Endothelial cell of umbilical vein (primary cell): Measurements from ENCODE around the gene DEPDC5.

Source experiments
- EZH2 ChIP-seq: IDR thresholded peaks from 2 replicates; pipeline ENCODE4 v1.6.1; 2012; ENCODE audit warnings: borderline replicate concordance, low read depth, mild to moderate bottlenecking, moderate library complexity, low read length, inconsistent platforms; ENCODE audit not compliant: severe bottlenecking
- FOS ChIP-seq: IDR thresholded peaks from 2 replicates; pipeline ENCODE4 v1.6.1; 2011; ENCODE audit warnings: mild to moderate bottlenecking, low read length, moderate library complexity, borderline replicate concordance; ENCODE audit not compliant: insufficient read depth
- GATA2 ChIP-seq: IDR thresholded peaks from 2 replicates; pipeline ENCODE4 v1.7.0; 2011; ENCODE audit warnings: low read depth, mild to moderate bottlenecking, moderate library complexity, mixed read lengths, low read length; ENCODE audit not compliant: insufficient read length, insufficient read depth
- JUN ChIP-seq: IDR thresholded peaks from 2 replicates; pipeline ENCODE4 v1.6.1; 2011; ENCODE audit warnings: borderline replicate concordance, low read depth; ENCODE audit not compliant: insufficient read length, insufficient read depth
- MYC ChIP-seq: IDR thresholded peaks from one replicate; pipeline ENCODE4 v1.6.1; 2011; ENCODE audit warnings: mild to moderate bottlenecking, low read depth, low read length
- POLR2A ChIP-seq: IDR thresholded peaks from 2 replicates; pipeline ENCODE4 v1.6.1; 2012; ENCODE audit warnings: low read depth, mild to moderate bottlenecking, control low read depth, low read length
- POLR2AphosphoS5 ChIP-seq: IDR thresholded peaks from 2 replicates; pipeline ENCODE4 v1.6.1; 2012; ENCODE audit warnings: low read depth, mild to moderate bottlenecking, control low read depth, low read length, moderate library complexity; ENCODE audit not compliant: insufficient read depth
- TF ChIP-seq, protein P1 (sequence below), 2 donors: IDR thresholded peaks; 1 replicate in 1 of 2; 2 replicates in 1 of 2; pipeline ENCODE4 v1.5.1; 2011; ENCODE audit warnings: low read length in 2 of 2, mild to moderate bottlenecking in 2 of 2, moderate library complexity in 2 of 2, control low read depth in 1 of 2, inconsistent platforms in 1 of 2, low read depth in 1 of 2; ENCODE audit not compliant: insufficient read depth in 1 of 2; ENCODE audit errors: extremely low read depth in 1 of 2
- TF ChIP-seq, protein P2 (sequence below): IDR thresholded peaks from 2 replicates; pipeline ENCODE4 v1.6.1; 2011; ENCODE audit not compliant: insufficient read depth, insufficient read length

DNA sequence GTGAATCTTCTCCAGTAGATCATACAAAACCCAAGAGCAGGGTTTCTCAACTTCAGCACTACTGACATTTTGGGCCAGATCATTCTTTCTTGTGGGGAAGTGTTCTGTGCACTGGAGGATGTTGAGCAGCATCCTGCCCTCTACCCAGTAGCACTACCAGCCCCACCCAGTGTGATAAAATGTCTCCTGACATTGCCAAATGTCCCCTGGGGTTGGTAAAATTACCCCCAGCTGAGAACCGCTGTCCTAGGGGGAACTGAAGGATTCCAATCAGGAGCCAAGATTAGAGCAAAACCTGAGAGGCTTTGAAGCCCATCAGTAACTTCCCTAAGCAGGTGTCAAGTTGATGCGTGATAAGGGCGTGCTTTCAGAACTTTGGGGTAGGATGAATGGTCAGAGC, 129.2 kb downstream of the DEPDC5 start:
- TF ChIP-seq, protein P1, sequence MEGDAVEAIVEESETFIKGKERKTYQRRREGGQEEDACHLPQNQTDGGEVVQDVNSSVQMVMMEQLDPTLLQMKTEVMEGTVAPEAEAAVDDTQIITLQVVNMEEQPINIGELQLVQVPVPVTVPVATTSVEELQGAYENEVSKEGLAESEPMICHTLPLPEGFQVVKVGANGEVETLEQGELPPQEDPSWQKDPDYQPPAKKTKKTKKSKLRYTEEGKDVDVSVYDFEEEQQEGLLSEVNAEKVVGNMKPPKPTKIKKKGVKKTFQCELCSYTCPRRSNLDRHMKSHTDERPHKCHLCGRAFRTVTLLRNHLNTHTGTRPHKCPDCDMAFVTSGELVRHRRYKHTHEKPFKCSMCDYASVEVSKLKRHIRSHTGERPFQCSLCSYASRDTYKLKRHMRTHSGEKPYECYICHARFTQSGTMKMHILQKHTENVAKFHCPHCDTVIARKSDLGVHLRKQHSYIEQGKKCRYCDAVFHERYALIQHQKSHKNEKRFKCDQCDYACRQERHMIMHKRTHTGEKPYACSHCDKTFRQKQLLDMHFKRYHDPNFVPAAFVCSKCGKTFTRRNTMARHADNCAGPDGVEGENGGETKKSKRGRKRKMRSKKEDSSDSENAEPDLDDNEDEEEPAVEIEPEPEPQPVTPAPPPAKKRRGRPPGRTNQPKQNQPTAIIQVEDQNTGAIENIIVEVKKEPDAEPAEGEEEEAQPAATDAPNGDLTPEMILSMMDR (IDR thresholded peaks at IDR 0.05; ENCODE audit: extremely low read depth in 1 of 2, insufficient read depth in 1 of 2, low read depth in 1 of 2, low read length in 2 of 2), result no peak
- TF ChIP-seq POLR2AphosphoS5 (no peak), POLR2A (no peak), EZH2 (no peak), FOS (no peak), MYC (no peak), JUN (no peak), GATA2 (no peak)
- TF ChIP-seq, protein P2, sequence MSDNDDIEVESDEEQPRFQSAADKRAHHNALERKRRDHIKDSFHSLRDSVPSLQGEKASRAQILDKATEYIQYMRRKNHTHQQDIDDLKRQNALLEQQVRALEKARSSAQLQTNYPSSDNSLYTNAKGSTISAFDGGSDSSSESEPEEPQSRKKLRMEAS, result no peak
